GM12892 (cell line): ENCODE measurements around the gene TBC1D22A. TPM values are rescaled to one million over a fixed set of nuclear protein-coding genes. Genes with fewer than 3 reads are reported as not detected.

ENCODE experiments used
- DNase-seq: peaks from one replicate; pipeline ENCODE4 v3.0.0; 2011; ENCODE audit not compliant: insufficient read length
- FAIRE-seq: peaks from 2 replicates; lab custom pipeline; 2011; peaks lifted over from hg19 to GRCh38; lab: Jason Lieb, UNC
- POLR2A ChIP-seq: IDR thresholded peaks from 2 replicates; pipeline ENCODE4 v1.6.1; 2011; ENCODE audit warnings: low read depth, low read length, control low read depth
- POLR2AphosphoS5 ChIP-seq: IDR thresholded peaks from 2 replicates; pipeline ENCODE4 v1.6.1; 2011; ENCODE audit warnings: low read depth, low read length, control low read depth
- TAF1 ChIP-seq: IDR thresholded peaks from 2 replicates; pipeline ENCODE4 v1.6.1; 2011; ENCODE audit warnings: low read depth, mild to moderate bottlenecking, control low read depth, low read length, borderline replicate concordance
- polyA plus RNA-seq: library from polyadenylated mRNA; unstranded; fragments of >200 nt; gene quantifications from one replicate; pipeline ENCODE4 v1.2.1, GENCODE V29; 2012; ENCODE audit warnings: missing spikeins, inconsistent platforms; ENCODE audit not compliant: missing spikeins

The TBC1D22A gene, protein sequence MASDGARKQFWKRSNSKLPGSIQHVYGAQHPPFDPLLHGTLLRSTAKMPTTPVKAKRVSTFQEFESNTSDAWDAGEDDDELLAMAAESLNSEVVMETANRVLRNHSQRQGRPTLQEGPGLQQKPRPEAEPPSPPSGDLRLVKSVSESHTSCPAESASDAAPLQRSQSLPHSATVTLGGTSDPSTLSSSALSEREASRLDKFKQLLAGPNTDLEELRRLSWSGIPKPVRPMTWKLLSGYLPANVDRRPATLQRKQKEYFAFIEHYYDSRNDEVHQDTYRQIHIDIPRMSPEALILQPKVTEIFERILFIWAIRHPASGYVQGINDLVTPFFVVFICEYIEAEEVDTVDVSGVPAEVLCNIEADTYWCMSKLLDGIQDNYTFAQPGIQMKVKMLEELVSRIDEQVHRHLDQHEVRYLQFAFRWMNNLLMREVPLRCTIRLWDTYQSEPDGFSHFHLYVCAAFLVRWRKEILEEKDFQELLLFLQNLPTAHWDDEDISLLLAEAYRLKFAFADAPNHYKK
- 29.0 TPM for polyA plus RNA-seq

DNA sequence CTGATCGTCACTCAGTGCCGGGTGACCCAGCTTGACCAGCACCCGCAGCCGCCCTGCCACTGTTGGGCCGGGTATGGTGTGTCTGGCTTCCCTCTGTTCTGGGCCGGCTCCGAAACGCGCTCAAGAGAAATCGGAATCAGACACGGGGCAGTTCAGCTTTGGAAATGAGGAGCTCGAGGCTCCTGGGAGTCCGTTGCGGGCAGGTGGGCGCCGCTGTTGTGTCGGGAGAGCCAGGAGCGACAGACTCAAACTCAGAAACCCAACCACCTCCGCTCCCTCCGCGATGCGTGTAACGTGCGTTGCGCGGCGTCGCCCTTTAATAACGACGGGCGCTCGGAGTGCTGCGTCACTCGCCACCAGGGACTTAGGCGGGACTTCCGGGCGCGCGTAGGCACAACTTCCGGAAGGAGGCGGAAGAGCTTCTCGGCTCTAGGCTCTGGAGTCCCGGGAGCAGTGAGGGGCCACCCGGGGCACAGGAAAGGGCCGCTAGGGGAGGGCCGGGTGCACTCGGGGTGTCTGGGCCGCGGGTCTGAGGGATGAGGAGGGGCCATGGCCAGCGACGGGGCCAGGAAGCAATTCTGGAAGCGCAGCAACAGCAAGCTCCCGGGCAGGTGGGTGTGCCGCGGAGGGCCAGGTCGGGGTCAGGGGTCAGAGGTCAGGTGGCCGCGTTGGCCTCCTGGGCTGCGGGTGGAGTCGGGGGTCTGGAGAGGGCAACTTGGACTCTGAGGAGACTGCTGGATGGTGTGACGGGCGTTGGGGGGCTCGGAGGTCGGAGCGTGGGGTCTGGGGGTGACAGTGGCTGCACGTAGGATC lies at the start of gene TBC1D22A:
Gene TBC1D22A, plus strand, starts transcription at position 413 of the 813 bp plus-strand sequence. Its CDS starts 137 bp downstream, at position 550.
- FAIRE-seq (peak; percentile 99), DNase-seq (peak; percentile 95)
- TF ChIP-seq POLR2A (peak; percentile 95), TAF1 (no peak), POLR2AphosphoS5 (peak; percentile 97)

DNA sequence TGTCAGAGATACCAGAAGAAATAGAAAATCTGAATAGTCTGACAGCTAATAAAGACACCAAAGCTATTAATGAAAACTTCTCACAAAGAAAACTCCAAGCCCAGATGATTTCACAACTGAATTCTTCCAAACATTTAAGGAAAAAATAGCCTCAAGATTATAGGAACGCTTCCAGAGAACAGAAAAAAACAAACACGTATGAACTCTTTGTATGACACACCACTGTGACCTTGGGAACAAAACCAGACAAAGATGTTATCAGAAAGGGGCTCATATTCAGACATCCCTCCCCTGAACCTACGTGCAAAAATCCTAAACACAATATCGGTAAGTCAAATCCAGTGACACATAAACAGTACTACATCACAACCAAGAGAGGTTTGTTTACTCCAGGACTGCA lies 47.9 kb upstream of the TBC1D22A start:
- no peak for DNase-seq
- FAIRE-seq, result no peak
- no peak for TF ChIP-seq POLR2AphosphoS5
- TF ChIP-seq POLR2A, result no peak
- TF ChIP-seq TAF1, result no peak

DNA sequence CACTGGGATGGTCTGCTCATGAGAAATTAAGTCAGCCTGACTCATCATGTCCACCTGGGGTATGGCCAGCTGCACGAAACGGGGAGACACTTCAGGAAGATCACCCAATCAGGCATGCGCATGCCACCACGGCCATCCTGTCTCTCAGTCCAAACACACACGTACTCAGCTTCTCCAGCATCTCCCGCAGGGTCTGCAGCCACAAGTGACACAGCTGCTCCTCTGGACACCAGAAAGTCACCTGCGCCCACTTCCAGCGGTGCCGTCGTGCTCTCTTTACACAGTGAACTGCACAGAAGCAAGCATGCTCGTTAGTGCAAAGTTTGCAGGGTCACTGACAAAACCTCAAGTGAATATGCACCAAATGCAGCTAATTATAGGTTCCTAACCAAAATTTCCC lies 42.5 kb upstream of the TBC1D22A start:
- no peak for TF ChIP-seq POLR2AphosphoS5
- TF ChIP-seq TAF1, result no peak
- no peak for TF ChIP-seq POLR2A
- peak; percentile 69 for FAIRE-seq
- DNase-seq, result no peak

DNA sequence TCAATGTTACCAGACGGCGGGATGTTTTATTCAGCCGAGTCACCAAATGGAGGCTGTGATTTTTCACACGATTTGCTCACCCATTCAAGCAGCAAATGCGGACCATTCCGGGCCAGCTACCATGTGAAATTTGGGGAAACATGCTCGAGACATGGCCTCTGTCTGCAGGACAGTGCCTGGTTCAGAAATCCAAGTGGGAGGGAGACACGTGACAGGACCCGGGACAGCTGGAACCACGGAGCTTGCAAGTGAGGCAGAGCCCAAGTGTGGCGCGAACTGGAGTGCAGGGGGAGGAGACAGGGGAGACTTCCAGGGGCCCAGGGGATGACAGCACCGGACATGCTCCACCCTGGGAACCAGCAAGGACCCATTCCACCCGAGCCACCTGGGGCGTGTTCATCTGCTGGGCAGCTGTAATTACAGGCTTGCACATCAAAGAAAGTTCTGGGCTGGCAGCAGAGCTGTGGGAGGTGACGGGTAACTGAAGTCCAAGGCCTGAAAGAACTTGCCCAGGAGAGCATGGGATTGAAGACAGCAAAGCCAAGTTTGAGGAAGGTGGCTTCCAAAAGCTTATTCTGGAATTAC lies 40.9 kb upstream of the TBC1D22A start:
- DNase-seq (no peak), FAIRE-seq (no peak)
- TF ChIP-seq POLR2AphosphoS5 (no peak), POLR2A (no peak), TAF1 (no peak)

DNA sequence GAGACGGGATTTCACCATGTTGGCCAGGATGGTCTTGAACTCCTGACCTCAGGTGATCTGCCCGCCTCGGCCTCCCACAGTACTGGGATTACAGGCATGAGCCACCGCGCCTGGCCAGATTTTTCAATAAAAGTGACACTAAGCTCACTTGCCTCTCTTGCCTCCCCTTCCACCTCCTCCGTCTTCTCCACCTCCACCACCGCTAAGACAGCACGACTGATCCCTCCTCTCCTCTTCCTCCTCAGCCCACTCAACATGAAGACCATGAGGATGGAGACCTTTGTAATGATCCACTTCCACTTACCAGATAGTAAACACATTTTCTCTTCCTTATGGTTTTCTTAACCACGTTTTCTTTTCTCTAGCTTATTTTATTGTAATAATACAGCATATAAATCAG lies 38.6 kb upstream of the TBC1D22A start:
- TF ChIP-seq POLR2A (no peak), TAF1 (no peak), POLR2AphosphoS5 (no peak)
- FAIRE-seq, result no peak
- DNase-seq, result no peak

DNA sequence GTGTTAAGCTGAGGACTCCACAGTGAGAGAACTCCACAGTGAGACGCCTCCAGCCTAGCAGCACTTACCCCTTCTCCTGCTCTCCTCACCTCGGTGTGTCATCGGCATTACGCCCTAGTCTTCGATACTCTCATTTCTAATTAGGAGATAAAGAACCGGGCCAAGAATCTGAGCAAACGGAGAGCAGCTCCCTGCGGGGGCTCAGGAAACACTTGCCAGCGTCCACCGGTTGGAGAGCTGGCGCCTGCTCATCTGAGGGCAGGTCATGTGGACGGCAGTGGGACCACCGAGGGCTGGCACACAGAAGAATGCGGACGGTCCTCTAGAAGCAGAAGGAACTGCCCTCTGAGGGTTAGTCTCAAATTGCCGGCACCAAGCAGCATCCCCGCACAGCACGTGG lies 37.4 kb upstream of the TBC1D22A start:
- FAIRE-seq (no peak), DNase-seq (no peak)
- no peak for TF ChIP-seq POLR2AphosphoS5

DNA sequence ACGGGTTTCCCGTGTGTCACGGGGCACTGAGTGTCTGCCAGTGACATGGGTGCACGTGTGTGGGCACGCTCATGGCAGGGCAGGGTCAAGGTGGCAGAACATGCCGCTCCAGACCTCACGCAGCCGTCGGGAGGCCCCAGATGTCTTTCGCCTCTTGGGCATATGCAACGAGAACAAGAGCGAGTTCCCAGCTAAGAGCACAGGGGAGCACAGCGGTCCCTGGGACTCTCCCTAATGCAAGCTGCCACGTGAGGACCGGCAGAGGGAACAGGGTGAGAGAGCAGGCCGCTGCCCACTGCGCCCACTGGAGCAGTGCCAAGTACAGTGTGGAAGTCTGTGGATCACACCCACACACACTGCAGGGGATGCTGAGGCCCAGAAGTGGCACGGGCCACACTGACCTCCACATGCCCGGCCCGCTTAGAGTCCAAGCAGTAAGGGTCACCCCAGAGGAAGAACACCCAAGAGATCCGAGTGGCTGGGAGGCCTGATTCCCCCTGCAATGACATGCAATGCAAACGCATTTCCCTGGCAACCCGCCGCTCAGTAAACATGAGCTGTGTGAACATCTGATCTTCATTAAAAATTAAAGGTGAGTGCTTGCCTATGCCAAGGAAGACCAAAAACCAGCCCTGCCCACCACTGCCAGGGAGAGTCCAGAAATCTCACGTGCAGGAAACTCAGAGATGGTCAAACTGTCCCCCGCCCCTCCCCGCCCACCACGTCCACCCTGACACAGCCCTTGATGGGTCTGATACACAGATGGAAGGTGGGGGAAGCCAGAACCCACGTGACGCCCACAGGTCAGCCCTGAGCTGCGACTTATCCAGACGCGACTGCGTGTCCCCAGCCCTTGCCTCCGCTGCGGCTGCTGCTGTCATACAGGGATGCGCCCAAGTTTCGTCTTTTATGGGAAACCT lies 36.1 kb upstream of the TBC1D22A start:
- TF ChIP-seq TAF1 (no peak), POLR2A (no peak), POLR2AphosphoS5 (no peak)
- DNase-seq (no peak), FAIRE-seq (no peak)

DNA sequence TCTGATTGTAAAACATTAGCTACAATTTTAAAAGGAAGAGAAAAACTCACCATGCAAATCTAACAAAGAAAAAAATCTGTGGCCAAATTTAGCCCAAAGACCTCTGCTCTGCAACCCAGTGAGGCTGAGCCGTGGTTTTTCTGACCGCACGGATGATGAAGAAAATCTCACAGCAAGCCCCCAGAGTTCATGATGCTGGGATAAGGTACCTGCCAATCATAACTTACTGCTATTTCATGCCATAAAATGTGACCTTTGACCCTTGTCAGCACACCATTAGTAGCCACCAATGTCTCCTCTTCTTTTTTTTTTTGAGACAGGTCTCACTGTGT lies 35.5 kb upstream of the TBC1D22A start:
- DNase-seq (no peak), FAIRE-seq (no peak)
- TF ChIP-seq POLR2AphosphoS5 (no peak), TAF1 (no peak), POLR2A (no peak)

DNA sequence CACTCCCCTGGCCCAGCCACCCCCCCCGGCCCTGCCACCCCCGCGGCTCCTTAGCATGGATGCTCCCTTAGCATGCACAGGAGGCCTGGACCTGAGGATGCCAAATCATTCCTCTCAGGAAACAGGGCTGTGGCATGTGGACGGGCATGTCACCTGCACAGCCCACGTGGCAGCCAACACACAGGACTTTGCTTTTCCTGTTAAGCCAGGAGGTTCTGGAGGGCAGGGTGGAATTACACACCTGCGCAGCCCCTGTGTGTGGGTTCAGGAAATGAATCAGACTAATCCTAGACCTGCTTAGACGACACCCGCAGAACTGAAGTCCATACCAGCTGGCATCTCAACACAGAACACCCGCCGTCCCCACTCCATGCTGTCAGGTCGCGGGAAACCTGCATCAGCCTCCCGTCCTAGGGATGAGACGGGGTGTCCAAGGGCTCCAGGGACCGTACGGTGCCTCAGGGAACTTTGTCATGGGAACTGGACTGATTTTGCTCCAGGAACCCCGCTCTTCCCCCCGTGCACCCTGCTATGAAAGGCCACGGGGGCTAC lies 34.6 kb upstream of the TBC1D22A start:
- no peak for TF ChIP-seq POLR2AphosphoS5
- TF ChIP-seq TAF1, result no peak
- TF ChIP-seq POLR2A, result no peak
- FAIRE-seq (no peak), DNase-seq (no peak)

DNA sequence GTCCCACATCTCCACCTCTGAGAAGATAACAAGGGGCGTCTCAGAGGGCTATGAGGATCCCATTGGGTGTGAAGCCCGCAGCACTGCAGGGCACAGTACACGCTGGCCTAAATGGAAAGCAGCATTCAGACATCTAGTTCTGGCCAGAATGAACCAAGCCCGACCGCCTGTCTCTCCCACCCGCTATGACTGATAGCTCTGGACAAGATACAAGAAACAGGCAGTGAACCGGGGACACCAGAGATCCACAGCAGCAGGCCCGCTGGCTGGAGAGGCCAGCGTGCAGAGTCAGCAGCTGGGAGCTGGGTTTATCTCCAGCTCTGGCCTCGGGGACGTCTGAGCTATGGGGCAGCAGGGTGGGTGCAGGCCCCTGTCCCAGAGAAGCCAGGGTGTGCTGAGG lies 34.0 kb upstream of the TBC1D22A start:
- no peak for TF ChIP-seq POLR2A
- TF ChIP-seq POLR2AphosphoS5, result no peak
- no peak for TF ChIP-seq TAF1
- FAIRE-seq, result no peak
- no peak for DNase-seq

DNA sequence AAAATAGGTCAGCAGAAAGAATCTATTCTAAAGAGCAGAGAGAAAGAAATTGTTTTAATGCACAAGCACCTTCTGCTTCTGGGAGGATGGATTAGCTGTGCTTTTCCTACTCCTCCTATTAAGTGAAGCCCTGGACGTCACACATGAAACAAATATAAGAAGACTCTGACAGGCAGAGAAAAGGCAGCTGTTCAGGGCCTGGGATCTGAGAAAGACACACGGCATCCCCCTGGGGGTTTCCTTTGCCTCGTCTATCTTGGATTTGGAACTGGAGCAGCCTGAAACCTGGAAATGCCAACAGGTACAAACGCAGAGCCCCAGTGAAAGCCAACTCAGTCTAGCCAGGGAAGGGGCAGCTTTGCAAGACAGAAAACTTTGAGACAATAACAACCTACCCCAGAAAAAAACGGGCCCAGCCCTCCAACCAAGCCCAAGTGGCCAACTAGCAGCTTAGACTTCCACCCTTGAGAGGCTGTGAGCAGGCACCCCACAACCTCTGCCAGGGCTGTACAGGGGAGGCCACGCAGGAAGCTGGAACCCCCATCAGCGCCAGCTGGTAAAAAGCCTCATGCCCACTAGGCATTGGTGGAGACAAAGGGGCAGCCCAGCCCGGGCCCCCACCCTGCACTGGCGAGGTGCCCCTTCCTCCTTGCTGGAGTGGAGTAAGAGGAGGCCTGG lies 31.7 kb upstream of the TBC1D22A start:
- DNase-seq (no peak), FAIRE-seq (no peak)
- TF ChIP-seq POLR2AphosphoS5, result no peak
- TF ChIP-seq TAF1, result no peak
- no peak for TF ChIP-seq POLR2A
